Measurements from ENCODE around the gene ECM2.

ECM2 gene

GRCh38 chr9:92527291-92527828, 8.4 kb downstream of the ECM2 start:
- DNase-seq: no peak

GRCh38 chr9:92525306-92525705, 10.5 kb downstream of the ECM2 start:
- DNase-seq: no peak

- DNase-seq: no peak
Measured at GRCh38 chr9:92524881-92525280, 10.9 kb downstream of the ECM2 start.

GRCh38 chr9:92522983-92523970, 12.5 kb downstream of the ECM2 start:
- DNase-seq: no peak

GRCh38 chr9:92520837-92521236, 15.0 kb downstream of the ECM2 start:
- DNase-seq: no peak

GRCh38 chr9:92518199-92518598, 17.6 kb downstream of the ECM2 start:
- no peak for DNase-seq

GRCh38 chr9:92517046-92517445, 18.7 kb downstream of the ECM2 start:
- no peak for DNase-seq

- no peak for DNase-seq
Measured at GRCh38 chr9:92516521-92516920, 19.3 kb downstream of the ECM2 start.

- DNase-seq: no peak
Measured at GRCh38 chr9:92514635-92515034, 21.2 kb downstream of the ECM2 start.

- no peak for DNase-seq
Measured at GRCh38 chr9:92513349-92513748, 22.4 kb downstream of the ECM2 start.

GRCh38 chr9:92512622-92513021, 23.2 kb downstream of the ECM2 start:
- DNase-seq: no peak

GRCh38 chr9:92510747-92511146, 25.0 kb downstream of the ECM2 start:
- no peak for DNase-seq

- DNase-seq: no peak
Measured at GRCh38 chr9:92509050-92509449, 26.7 kb downstream of the ECM2 start.

GRCh38 chr9:92508018-92508820, 27.6 kb downstream of the ECM2 start:
- DNase-seq: no peak

- no peak for DNase-seq
Measured at GRCh38 chr9:92507496-92507895, 28.3 kb downstream of the ECM2 start.

GRCh38 chr9:92507005-92507404, 28.8 kb downstream of the ECM2 start:
- no peak for DNase-seq

GRCh38 chr9:92506184-92506857, 29.5 kb downstream of the ECM2 start:
- no peak for DNase-seq

- no peak for DNase-seq
Measured at GRCh38 chr9:92504881-92505280, 30.9 kb downstream of the ECM2 start.

- no peak for DNase-seq
Measured at GRCh38 chr9:92503156-92503555, 32.6 kb downstream of the ECM2 start.

GRCh38 chr9:92501671-92502393, 34.0 kb downstream of the ECM2 start:
- no peak for DNase-seq

- no peak for DNase-seq
Measured at GRCh38 chr9:92500725-92501124, 35.1 kb downstream of the ECM2 start.

GRCh38 chr9:92499701-92500100, 36.1 kb downstream of the ECM2 start:
- DNase-seq: no peak

Data from activated CD8-positive, alpha-beta memory T cell treated with anti-CD3 and anti-CD28 coated beads, Interleukin-2, amount 50 U/mL, for 4 hours (primary cell).